T-helper 2 cell treated with Interferon-gamma antibody and Interleukin-4, amounts not matched to agents 100 ng/mL and 5 ng/mL, for 36 hours (primary cell): ENCODE data around the gene SLC5A9. TPM values are rescaled to one million over a fixed set of nuclear protein-coding genes. Genes with fewer than 3 reads are reported as not detected.
"Not testable (repeated sequence)": the region's sequence is repeated elsewhere in the genome, so short reads cannot be mapped to it uniquely, and the experiment has no call there.

Experiments used
- intact Hi-C: fragments of 100-400 bp; cut with micrococcal nuclease; formaldehyde crosslinking; loops from one replicate; pipeline ENCODE4 v1.15.1; 2023
- total RNA-seq: library from RNA; stranded (reverse); gene quantifications from 2 replicates; pipeline ENCODE4 v1.2.3, GENCODE V29; 2022

Gene SLC5A9
- total RNA-seq, 1 donor from 2014 or later, result not detected

GRCh38 chr1:48236716-48237470 lies 14.4 kb downstream of the SLC5A9 start:
- intact Hi-C loops, result loop anchor here (1.0 to 2.0 kb wide), 2 partner anchors 34 to 144 kb away; no protein-coding TSS in a partner anchor

DNA sequence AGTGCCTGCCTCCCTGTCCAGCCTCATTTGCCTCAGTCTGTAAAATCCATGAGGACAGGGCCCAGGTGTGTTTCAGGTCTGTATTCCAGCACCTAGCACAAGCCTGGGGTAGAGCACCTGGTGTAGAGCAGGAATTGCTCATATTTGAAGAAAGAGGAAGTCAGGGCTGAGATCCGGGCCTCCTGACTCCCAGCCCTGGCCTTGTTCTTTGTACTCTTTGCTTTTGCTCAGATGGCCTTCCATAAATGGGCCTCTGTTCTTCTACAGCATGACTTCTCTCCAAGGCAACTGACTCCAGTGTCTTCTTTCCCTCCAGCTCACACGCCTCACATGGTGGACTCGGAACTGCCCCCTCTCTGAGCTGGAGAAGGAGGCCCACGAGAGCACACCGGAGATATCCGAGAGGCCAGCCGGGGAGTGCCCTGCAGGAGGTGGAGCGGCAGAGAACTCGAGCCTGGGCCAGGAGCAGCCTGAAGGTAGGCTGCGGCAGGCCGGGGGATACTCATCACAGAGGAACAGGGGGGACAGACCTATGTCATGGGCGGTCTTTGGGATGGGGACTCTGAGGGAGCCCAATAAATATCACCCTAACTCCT lies 19.7 kb downstream of the SLC5A9 start:
- intact Hi-C loops, result no loop called here

DNA sequence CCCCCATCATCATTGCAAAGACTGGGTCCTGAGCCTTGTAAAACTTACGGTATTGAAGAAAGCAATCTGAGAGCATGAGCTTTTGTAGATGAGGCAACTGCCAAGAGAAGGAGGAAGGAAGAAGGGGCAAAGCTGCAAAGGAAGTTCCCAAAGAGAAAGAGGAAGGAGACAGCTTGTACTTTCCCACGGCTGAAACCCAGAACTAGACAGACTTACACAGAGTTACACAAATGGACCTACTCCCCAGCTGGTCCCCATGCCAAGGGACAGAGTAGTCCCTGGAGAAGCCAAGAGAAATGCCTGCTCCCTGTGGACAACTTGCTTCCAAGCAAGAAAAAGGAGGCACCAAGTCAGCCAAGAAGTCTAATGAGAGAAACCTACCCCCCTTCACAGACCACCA lies 22.6 kb downstream of the SLC5A9 start:
- intact Hi-C loops, result no loop called here

DNA sequence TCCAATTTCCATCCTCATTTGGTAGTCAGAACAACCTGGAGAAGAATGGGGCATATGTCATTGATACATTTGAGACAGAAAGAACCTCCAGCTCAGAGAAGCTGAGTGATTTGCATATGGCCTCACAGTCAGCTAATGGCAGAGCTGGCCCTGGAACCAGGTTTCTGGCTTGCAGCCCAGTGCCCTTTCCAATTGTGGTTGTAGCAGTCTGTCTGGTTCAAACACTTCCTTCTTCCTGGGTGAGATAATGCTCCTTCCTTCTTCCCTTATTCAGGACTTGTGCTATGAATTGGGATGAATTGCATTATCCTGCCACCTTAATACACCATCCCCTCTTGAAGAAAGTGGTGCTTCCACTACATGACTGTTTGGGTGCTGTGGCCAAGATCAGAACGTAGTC lies 24.2 kb downstream of the SLC5A9 start:
- intact Hi-C loops, result no loop called here

- intact Hi-C loops, result no loop called here
These were observed 25.8 kb downstream of the SLC5A9 start for GRCh38 chr1:48248356-48248755.

DNA sequence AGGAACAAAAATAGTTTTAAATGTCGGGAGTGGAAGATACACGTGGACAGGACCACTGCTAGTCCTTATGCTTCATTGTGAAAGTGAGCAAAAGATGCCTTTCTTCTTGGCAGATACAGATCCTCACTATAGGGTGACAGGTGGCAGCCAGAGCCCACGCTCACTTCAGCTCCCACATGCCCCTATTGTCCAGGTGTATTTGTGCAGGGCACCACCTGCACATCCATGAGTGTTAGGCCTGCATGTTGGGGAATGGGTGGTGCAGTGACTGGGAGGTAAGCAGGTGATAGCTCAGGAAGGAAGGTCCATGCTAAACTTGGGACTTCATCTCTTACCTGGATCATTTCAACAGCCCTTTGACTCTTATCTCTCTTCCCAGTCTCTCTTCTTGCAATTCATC lies 27.4 kb downstream of the SLC5A9 start:
- intact Hi-C loops, result no loop called here

GRCh38 chr1:48250572-48250971 lies 28.1 kb downstream of the SLC5A9 start:
- intact Hi-C loops, result no loop called here

- intact Hi-C loops, result no loop called here
These were observed 28.8 kb downstream of the SLC5A9 start for GRCh38 chr1:48251323-48251722.

DNA sequence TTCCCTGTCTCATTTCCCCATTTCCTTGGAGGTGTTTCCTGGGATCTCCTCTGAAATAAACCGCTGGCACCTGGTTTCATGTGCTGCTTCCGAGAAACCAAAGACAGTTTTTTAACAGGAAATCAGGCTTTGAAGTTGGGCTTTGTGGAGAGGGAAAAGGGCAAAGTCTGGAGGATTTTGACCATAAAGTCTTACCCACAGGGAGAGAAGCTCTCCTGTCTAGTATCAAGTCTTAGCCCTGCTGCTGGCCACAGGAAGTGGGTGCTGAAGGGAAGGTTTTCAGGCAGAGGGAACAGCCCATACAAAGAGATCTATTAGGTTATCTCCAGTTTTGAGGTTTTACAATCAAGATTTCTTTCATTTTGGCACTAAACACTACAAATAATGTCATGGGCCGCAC lies 29.3 kb downstream of the SLC5A9 start:
- intact Hi-C loops, result no loop called here

DNA sequence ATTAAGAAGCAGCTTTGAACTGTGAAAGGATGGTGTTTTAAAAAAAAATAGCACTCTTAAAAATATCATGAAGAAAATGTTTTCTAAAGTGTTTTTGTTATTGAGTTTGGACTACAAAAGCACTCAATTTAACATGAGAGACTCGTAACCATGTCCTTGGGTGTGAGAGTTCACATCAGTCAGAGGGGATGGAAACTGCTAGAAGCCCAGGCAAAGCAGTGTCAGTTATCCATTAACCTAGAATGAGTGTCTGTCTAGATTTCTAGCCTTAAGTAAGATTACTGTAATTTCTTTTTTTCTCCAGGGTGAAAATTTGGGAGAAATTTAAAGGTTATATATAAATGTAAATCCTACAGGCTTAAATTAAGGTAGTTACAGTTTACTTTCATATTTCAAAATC lies 31.7 kb downstream of the SLC5A9 start:
- intact Hi-C loops, result no loop called here

GRCh38 chr1:48258106-48258505 lies 35.6 kb downstream of the SLC5A9 start:
- intact Hi-C loops, result no loop called here

DNA sequence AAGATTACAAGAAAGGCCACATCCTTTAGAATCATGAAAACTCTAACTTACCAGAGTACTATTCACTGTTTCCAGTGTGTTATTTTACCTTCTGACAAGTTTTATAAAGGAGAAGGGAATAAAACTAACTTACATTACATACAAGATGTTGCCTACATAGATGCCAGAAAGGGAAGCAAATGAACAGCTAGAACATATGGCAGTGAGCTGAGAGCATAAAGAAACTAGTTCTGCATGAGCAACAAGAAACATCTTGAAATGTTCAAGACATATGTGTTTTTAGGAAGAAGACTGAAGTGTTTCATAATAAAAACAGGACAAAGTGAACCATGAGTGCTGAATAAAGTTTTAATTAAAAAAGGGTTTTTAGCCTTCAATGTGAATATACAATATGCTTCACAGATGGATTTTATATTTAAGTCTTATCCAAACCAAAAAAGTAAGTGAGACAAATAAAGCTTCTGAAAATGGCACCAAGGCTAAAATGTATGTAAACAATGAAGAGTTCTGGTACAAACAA lies 39.4 kb downstream of the SLC5A9 start:
- intact Hi-C loops, result no loop called here

DNA sequence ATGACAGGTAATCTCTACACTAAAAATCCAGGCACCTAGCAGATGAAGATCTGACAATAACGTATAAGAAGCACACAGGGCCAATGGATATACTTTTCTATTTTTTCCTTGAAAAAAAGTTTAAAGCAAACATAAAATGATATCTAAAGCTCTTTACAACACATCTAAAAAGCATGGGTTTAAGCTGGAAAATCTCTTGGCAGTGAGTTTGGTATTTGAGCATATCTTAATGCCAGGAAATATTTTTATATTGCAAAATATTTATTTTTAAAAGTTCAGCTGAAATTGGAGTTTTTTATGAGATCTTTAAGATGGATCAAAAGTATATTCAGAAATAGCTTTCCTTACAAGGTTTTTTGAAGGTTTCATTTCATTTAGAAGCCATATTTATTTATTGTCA lies 40.5 kb downstream of the SLC5A9 start:
- intact Hi-C loops, result no loop called here

- intact Hi-C loops, result no loop called here
These were observed 44.1 kb downstream of the SLC5A9 start for GRCh38 chr1:48266576-48266975.

GRCh38 chr1:48277437-48277836 lies 54.9 kb downstream of the SLC5A9 start:
- intact Hi-C loops, result not testable (repeated sequence)

DNA sequence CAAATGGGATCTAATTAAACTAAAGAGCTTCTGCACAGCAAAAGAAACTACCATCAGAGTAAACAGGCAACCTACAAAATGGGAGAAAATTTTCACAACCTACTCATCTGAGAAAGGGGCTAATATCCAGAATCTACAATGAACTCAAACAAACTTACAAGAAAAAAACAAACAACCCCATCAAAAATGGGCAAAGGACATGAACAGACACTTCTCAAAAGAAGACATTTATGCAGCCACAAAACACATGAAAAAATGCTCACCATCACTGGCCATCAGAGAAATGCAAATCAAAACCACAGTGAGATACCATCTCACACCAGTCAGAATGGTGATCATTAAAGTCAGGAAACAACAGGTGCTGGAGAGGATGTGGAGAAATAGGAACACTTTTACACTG lies 59.8 kb downstream of the SLC5A9 start:
- intact Hi-C loops, result not testable (repeated sequence)

DNA sequence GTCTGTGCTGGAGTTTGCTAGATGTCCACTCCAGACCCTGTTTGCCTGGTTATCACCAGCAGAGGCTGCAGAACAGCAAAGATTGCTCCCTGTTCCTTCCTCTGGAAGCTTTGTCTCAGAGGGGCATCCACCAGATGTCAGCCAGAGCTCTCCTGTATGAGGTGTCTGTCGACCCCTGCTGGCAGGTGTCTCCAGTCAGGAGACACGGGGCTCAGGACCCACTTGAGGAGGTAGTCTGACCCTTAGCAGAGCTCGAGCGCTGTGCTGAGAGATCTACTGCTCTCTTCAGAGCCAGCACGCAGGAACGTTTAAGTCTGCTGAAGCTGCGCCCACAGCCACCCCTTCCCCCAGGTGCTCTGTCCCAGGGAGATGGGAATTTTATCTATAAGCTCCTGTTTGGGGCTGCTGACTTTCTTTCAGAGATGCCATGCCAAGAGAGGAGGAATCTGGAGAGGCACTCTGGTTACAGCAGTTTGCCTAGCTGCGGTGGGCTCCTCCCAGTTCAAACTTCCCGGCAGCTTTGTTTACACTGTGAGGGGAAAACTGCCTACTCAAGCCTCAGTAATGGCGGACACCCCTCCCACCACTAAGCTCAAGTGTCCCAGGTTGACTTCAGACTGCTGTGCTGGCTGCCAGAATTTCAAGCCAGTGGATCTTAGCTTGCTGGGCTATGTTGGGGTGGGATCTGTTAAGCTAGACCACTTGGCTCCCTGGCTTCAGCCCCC lies 62.3 kb downstream of the SLC5A9 start:
- intact Hi-C loops, result not testable (repeated sequence)

DNA sequence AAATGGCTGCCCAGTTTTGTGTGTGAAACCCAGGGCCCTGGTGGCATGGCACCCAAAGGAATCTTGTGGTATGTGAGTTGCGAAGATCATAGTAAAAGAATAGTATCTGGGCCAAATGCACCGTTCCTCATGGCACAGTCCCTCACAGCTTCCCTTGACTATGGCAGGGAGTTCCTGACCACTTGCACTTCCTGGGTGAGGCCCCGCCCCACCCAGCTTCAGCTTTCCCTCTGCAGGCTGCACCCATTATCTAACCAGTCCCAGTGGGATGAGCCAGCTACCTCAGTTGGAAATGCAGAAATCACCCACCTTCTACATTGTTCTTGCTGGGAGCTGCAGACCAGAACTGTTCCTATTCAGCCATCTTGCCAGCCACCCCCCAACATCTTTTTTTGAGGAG lies 63.0 kb downstream of the SLC5A9 start:
- intact Hi-C loops, result no loop called here

DNA sequence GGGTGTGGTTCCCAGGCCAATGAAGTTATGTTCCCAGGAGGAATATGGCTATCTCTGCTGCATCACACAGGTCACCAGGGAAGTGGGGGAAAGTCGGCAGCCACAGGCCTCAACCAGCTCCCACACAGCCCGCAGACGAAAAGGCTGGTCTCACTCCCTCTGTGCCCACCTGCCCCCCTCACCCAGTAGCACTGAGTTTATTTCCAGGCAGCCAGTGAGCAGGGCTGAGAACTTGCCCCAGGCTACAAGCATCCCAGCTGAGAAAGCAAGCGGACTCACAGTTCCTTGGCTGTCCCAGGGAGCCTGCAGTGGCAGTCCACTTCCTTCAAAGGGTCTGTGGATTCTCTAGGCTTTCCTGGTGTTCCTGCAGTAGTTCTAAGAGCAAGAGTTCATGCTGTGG lies 68.9 kb downstream of the SLC5A9 start:
- intact Hi-C loops, result no loop called here

DNA sequence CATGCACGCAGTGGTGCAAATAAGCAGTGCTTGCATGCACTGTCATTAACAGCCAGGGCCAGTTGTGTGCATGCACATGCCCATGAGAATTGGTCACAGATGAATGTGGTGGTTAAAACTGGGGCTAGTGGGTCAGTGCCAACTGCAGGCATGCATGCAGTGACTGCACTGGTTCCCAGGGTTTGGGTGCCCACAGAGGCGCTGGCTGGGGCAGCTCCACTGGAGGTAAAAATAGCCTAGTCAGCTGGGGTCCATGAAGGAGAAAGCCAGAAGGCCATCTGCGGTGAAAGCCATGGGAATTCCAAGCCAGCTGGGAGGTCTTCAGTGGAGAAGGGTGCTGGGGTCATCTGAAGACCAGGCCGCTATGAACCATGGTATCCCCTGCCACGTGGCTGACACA lies 70.2 kb downstream of the SLC5A9 start:
- intact Hi-C loops, result no loop called here

DNA sequence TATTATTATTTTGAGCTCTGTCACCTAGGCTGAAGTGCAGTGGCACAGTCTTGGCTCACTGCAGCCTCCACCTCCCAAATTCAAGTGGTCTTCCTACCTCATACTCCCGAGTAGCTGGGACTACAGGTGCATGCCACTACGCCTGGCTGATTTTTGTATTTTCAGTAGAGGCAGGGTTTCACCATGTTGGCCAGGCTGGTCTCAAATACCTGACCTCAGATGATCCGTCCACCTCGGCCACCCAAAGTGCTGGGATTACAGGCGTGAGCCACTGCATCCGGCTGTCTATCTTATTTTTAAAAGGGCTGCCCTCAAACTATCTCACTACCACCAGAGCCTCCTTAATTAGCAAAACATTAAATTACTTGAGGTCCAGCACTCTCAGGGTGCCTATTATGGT lies 71.6 kb downstream of the SLC5A9 start:
- intact Hi-C loops, result not testable (repeated sequence)

DNA sequence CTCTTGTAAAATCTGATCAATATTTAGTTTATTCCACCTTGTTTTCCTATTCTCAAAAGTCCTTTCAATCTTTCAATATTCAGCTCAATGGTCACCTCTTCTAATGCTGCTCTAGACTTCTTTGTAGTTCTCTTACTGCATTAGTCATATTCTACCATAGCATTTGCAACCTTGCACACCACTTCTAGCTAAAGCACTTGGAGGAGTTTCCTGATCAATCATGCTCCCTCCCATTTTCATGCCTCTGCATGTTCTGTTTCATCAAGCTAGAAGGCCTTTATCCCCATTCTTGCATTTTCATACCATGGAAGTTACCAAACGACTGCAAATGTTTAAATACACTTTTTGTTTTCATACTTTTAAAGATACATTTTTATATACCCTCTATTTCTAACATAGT lies 72.1 kb downstream of the SLC5A9 start:
- intact Hi-C loops, result no loop called here
